ENCODE data around the gene PTS. TPM values are rescaled to one million over a fixed set of nuclear protein-coding genes. Genes with fewer than 3 reads are reported as not detected.

Gene PTS
- total RNA-seq = 40.3 and 57.8 TPM in 2 replicates

DNA sequence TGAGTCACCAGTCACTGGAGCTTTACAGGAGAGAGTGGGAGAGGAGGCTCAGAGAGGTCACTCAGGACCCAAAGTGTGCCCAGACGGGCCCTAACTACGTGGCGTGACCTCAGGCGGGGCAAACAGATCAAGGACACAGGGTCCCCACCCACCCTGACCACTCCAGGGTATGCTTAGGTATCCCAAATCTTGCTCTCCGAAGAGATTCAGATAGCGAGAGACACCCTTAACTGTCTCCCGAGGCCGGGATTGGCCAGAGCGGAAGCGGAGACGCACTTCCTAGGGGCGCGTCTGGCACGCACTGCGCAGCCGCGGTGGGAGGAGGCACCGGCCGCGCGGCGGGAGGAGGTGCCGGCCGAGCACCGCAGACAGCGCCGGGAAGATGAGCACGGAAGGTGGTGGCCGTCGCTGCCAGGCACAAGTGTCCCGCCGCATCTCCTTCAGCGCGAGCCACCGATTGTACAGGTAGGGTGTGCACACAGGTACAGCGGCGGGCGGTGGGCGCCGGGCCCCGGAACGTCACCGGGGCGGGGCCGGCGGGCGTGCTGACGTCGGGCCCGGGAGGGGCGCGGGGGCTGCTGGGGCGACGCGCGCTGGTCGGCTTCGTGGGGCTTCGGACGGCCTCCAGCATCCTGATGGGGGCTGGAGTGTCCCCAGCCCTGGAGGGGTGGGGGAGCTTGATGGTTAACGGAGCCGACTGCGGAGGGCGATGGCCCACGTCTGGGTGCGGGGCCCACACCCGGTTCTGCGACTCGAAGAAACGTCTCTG is at the start of gene PTS:
PTS (plus strand) TSS at position 367 of the 769 bp plus-strand sequence; CDS start at position 383, 16 bp downstream.

DNA sequence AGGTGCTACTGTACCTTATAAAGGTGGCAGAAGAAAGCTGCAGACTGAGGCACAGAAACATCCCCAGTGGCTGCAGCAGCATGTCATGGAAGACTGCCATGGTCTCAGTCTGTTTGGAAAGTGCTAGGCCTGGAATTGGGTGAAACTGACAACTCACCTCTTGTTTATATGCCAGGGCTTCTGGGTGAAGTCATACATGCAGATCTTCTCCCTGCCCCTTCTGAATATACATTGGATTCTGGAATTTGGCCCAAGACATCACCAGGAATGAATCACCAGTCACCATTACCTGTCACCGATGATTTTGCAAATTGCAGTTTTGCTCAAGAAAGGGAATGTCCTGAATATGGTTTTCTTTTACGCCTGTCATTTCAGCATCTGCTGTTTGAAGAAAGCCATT is 34.3 kb downstream of the PTS start, which contains the start of gene PLET1:
PLET1 (minus strand) TSS at position 371 of the 400 bp plus-strand sequence; CDS start at position 100, 271 bp downstream.

Small RNA genes lying within 50 kb of the gene (small RNA-seq; reads per million reads assigned to genes)
- gene MRPS36P4 (ENCODE audit: low replicate concordance) = not detected

Other genes with a start within 250 kb of the PTS start
- gene DLAT, start 201.0 kb upstream of the PTS start, total RNA-seq = 35.0 and 63.6 TPM in 2 replicates
- gene PIH1D2, start 152.4 kb upstream of the PTS start, total RNA-seq = 1.0 and 1.5 TPM in 2 replicates
- gene NKAPD1, start 152.1 kb upstream of the PTS start, total RNA-seq = 21.9 and 24.3 TPM in 2 replicates
- gene TIMM8B, start 139.7 kb upstream of the PTS start, total RNA-seq = 22.1 and 33.9 TPM in 2 replicates
- gene SDHD, start 139.6 kb upstream of the PTS start, total RNA-seq = 84.0 and 105 TPM in 2 replicates
- gene IL18, start 62.3 kb upstream of the PTS start, total RNA-seq = 2.9 and 18.8 TPM in 2 replicates
- 0.22 TPM in 1 of 2 replicates, not detected in the other for gene TEX12, start 59.1 kb upstream of the PTS start, total RNA-seq
- 1.0 and 34.1 TPM in 2 replicates for gene BCO2, start 50.9 kb upstream of the PTS start, total RNA-seq
- gene PLET1, start 34.4 kb downstream of the PTS start, total RNA-seq = not detected in 2 replicates